Cardiac septum (tissue), 1 donor: ENCODE results near the gene USP22. TPM values are rescaled to one million over a fixed set of nuclear protein-coding genes. Genes with fewer than 3 reads are reported as not detected.
"Not testable (repeated sequence)": the region's sequence is repeated elsewhere in the genome, so short reads cannot be mapped to it uniquely, and the experiment has no call there.

Experiments
- DNase-seq: peaks from one replicate; pipeline ENCODE4 v3.0.0-alpha.2; 2020; ENCODE audit warnings: low spot score
- intact Hi-C: fragments of 100-400 bp; cut with DNase I; formaldehyde crosslinking; loops from one replicate; pipeline ENCODE4 v1.14.0; 2022
- long read RNA-seq: library from polyadenylated mRNA; unstranded; transcript quantifications from one replicate; pipeline ENCODE4 v2.0.0, GENCODE V29; 2021
- total RNA-seq: library from RNA; stranded (reverse); fragmentation: NEBNext Ultra II Directional; extraction: Animal tissue kit (Norgen Biotek cat#: 25700); gene quantifications from one replicate; pipeline ENCODE4 v1.2.1, GENCODE V29; 2021
- donor health status: DM: no; HTN: no; CAD: no.

Gene USP22
- 200 TPM for total RNA-seq
- long read RNA-seq, full-length matches to known transcripts = 28 of 91 reads
- long read RNA-seq, partial matches to known transcripts = 11 of 91 reads
- long read RNA-seq, other reads (novel, unspliced or antisense) = 52 of 91 reads

- no peak for DNase-seq
- intact Hi-C loops = loop anchor here (2.0 to 5.0 kb wide), 5 partner anchors 45 to 244 kb away; partner anchors contain the start of gene TMEM11
These were observed at the start of gene USP22 for GRCh38 chr17:21042458-21043295. TSS of gene USP22 (minus strand) at chr17:21043011. CDS start at chr17:21042835, 176 bp downstream.

GRCh38 chr17:21090902-21091618 is 48.2 kb upstream of the USP22 start:
- intact Hi-C loops = no loop called here
- DNase-seq = no peak

- intact Hi-C loops = no loop called here
- DNase-seq = no peak
These were observed 47.4 kb upstream of the USP22 start for GRCh38 chr17:21089933-21090901.

- intact Hi-C loops = no loop called here
- DNase-seq = no peak
These were observed 46.3 kb upstream of the USP22 start for GRCh38 chr17:21089145-21089544.

GRCh38 chr17:21085707-21086106 is 42.9 kb upstream of the USP22 start:
- intact Hi-C loops = no loop called here

GRCh38 chr17:21085280-21085679 is 42.5 kb upstream of the USP22 start:
- intact Hi-C loops, DNase-seq: not testable (repeated sequence)

More at GRCh38 chr17:21085707-21086106, 42.9 kb upstream of the USP22 start:
- DNase-seq = no peak

- intact Hi-C loops = no loop called here
These were observed 39.2 kb upstream of the USP22 start for GRCh38 chr17:21082001-21082436.

GRCh38 chr17:21079196-21079595 is 36.4 kb upstream of the USP22 start:
- DNase-seq = no peak
- intact Hi-C loops = no loop called here

More at GRCh38 chr17:21082001-21082436, 39.2 kb upstream of the USP22 start:
- DNase-seq = peak; percentile 15

GRCh38 chr17:21078016-21078780 is 35.4 kb upstream of the USP22 start:
- DNase-seq = no peak
- intact Hi-C loops = no loop called here

- intact Hi-C loops = no loop called here
These were observed 34.5 kb upstream of the USP22 start for GRCh38 chr17:21077281-21077680.

GRCh38 chr17:21076242-21076641 is 33.4 kb upstream of the USP22 start:
- no peak for DNase-seq
- intact Hi-C loops = no loop called here

More at GRCh38 chr17:21077281-21077680, 34.5 kb upstream of the USP22 start:
- DNase-seq = no peak

GRCh38 chr17:21075739-21076085 is 32.9 kb upstream of the USP22 start:
- intact Hi-C loops = no loop called here
- DNase-seq = no peak

GRCh38 chr17:21072745-21073197 is 30.0 kb upstream of the USP22 start:
- DNase-seq = no peak

GRCh38 chr17:21066394-21066793 is 23.6 kb upstream of the USP22 start:
- DNase-seq = no peak
- intact Hi-C loops = no loop called here

More at GRCh38 chr17:21072745-21073197, 30.0 kb upstream of the USP22 start:
- intact Hi-C loops = no loop called here

GRCh38 chr17:21061971-21062526 is 19.2 kb upstream of the USP22 start:
- DNase-seq = no peak
- intact Hi-C loops = no loop called here

GRCh38 chr17:21061158-21061835 is 18.5 kb upstream of the USP22 start:
- intact Hi-C loops = no loop called here
- DNase-seq = no peak

GRCh38 chr17:21059761-21060160 is 16.9 kb upstream of the USP22 start:
- intact Hi-C loops = no loop called here
- no peak for DNase-seq
